ENCODE data around the gene GDF15.

- no peak for TF ChIP-seq STAT6 (CRISPR knock-in tag; conservative IDR thresholded peaks at IDR 0.05; ENCODE audit: low read depth)
- TF ChIP-seq CTCF (IDR thresholded peaks at IDR 0.05), result no peak
- TF ChIP-seq ELF4 (CRISPR knock-in tag; IDR thresholded peaks at IDR 0.05; ENCODE audit: low read depth), result no peak
- no peak for TF ChIP-seq ATF3 (CRISPR knock-in tag; conservative IDR thresholded peaks at IDR 0.05)
Measured at GRCh38 chr19:18397242-18398202, 11.6 kb downstream of the GDF15 start, which contains the start of gene LRRC25.

Measured in WTC11 (cell line).